ENCODE measurements around the gene C10orf95.

- TF ChIP-seq POLR2A (IDR thresholded peaks at IDR 0.05) (no peak), POLR2AphosphoS5 (IDR thresholded peaks at IDR 0.05) (no peak), CTCF (IDR thresholded peaks at IDR 0.05) (no peak)
Measured at GRCh38 chr10:102423372-102423968, 27.9 kb downstream of the C10orf95 start.

All from gastroesophageal sphincter (tissue), 3 donors.